Vagina (tissue), 2 donors: ENCODE results near the gene FSHB.

Experiments
- POLR2A ChIP-seq, 2 donors: fragments of 450-650 bp; IDR thresholded peaks; one replicate each; pipeline ENCODE4 v1.6.1; 2017; ENCODE audit warnings: antibody characterized with exemption in 2 of 2, mild to moderate bottlenecking in 2 of 2, moderate library complexity in 2 of 2
- TF ChIP-seq, protein P1 (sequence below), 3 experiments: fragments of 450-650 bp in 2 of 3; fragments of 200-600 bp in 1 of 3; sonication (generic) in 1 of 3; IDR thresholded peaks; one replicate each; pipeline ENCODE4 v1.5.1; 2017 to 2019; ENCODE audit warnings: antibody characterized with exemption in 3 of 3, mild to moderate bottlenecking in 2 of 3, moderate library complexity in 2 of 3

DNA sequence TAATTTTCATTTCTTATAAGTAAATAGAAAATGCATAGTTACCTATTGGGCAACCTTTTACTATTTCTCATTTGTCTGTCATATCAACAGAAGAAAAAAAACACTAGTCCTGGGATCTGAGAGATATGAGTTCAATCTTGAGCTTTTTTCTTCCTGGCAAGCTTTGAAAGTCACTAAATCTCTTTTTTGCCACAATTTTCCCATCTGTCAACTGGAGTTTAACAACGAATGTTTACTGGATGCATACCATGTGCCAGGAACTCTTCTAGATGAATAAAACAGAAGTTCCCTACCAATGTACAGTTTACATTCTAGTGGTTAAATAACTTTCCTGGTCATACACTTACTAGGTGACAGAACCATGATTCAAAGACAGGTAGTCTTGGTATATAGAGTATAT is 31.0 kb downstream of the FSHB start:
- TF ChIP-seq, protein P1, sequence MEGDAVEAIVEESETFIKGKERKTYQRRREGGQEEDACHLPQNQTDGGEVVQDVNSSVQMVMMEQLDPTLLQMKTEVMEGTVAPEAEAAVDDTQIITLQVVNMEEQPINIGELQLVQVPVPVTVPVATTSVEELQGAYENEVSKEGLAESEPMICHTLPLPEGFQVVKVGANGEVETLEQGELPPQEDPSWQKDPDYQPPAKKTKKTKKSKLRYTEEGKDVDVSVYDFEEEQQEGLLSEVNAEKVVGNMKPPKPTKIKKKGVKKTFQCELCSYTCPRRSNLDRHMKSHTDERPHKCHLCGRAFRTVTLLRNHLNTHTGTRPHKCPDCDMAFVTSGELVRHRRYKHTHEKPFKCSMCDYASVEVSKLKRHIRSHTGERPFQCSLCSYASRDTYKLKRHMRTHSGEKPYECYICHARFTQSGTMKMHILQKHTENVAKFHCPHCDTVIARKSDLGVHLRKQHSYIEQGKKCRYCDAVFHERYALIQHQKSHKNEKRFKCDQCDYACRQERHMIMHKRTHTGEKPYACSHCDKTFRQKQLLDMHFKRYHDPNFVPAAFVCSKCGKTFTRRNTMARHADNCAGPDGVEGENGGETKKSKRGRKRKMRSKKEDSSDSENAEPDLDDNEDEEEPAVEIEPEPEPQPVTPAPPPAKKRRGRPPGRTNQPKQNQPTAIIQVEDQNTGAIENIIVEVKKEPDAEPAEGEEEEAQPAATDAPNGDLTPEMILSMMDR (IDR thresholded peaks at IDR 0.05), result no peak
- no peak for TF ChIP-seq POLR2A (IDR thresholded peaks at IDR 0.05)
